ENCODE measurements around the gene ACBD6.

GRCh38 chr1:180494370-180494769, 8.0 kb downstream of the ACBD6 start:
- TF ChIP-seq POLR2A (IDR thresholded peaks at IDR 0.05) (no peak), CTCF (IDR thresholded peaks at IDR 0.05) (no peak)

Measured in lower leg skin (tissue), 3 donors.